Measurements from ENCODE around the gene TULP1. TPM values are rescaled to one million over a fixed set of nuclear protein-coding genes. Genes with fewer than 3 reads are reported as not detected.

Gene TULP1
- total and polyA plus RNA-seq, 2 of the 13 experiments (the other 11 are each of a cell fraction or from before 2014, with no cell fraction given): not detected

GRCh38 chr6:35522660-35523658, 10.3 kb upstream of the TULP1 start (continued):
- 0 out of 2 replicates have a peak, but pooled peaks have one; percentile 12 for TF ChIP-seq MXD3 (CRISPR knock-in tag; IDR thresholded peaks at IDR 0.05)
- TF ChIP-seq ZNF687 (CRISPR knock-in tag; IDR thresholded peaks at IDR 0.05): peak; percentile 59
- TF ChIP-seq PAWR (CRISPR knock-in tag; IDR thresholded peaks at IDR 0.05; ENCODE audit: borderline replicate concordance): no peak
- TF ChIP-seq ATF7 (IDR thresholded peaks at IDR 0.05): no peak
- peak; percentile 51; the same call in 1 of the 2 replicates for TF ChIP-seq ATF7 (CRISPR knock-in tag; IDR thresholded peaks at IDR 0.05)
- no peak for TF ChIP-seq ZHX1 (CRISPR knock-in tag; IDR thresholded peaks at IDR 0.05; ENCODE audit: low read depth)
- no peak for TF ChIP-seq ZNF790 (CRISPR knock-in tag; IDR thresholded peaks at IDR 0.05; ENCODE audit: borderline replicate concordance)
- no peak for TF ChIP-seq POGK (CRISPR knock-in tag; conservative IDR thresholded peaks at IDR 0.05)
- TF ChIP-seq IRF2 (CRISPR knock-in tag; IDR thresholded peaks at IDR 0.05): no peak
- TF ChIP-seq PLSCR1 (CRISPR knock-in tag; IDR thresholded peaks at IDR 0.05; ENCODE audit: borderline replicate concordance): no peak
- no peak for TF ChIP-seq HNF4A (CRISPR knock-in tag; IDR thresholded peaks at IDR 0.05)
- TF ChIP-seq FOXP4 (CRISPR knock-in tag; IDR thresholded peaks at IDR 0.05): no peak
- peak; percentile 49; the same call in 1 of the 2 replicates for TF ChIP-seq RFXANK (CRISPR knock-in tag; IDR thresholded peaks at IDR 0.05)
